Activated naive CD4-positive, alpha-beta T cell (primary cell): Measurements from ENCODE around the gene UMOD.

ENCODE experiments used
- DNase-seq, 4 experiments: peaks; one replicate each; lab custom pipeline; 2025; lab: John Stamatoyannopoulos, UW

Gene UMOD

GRCh38 chr16:20363191-20363590, 10.7 kb upstream of the UMOD start:
- no peak for DNase-seq

GRCh38 chr16:20359997-20360396, 7.5 kb upstream of the UMOD start:
- DNase-seq: no peak

- DNase-seq: no peak
These were observed 2.7 kb upstream of the UMOD start for GRCh38 chr16:20355114-20355782.

- DNase-seq: no peak
These were observed 864 bp upstream of the UMOD start for GRCh38 chr16:20353379-20353778.

DNA sequence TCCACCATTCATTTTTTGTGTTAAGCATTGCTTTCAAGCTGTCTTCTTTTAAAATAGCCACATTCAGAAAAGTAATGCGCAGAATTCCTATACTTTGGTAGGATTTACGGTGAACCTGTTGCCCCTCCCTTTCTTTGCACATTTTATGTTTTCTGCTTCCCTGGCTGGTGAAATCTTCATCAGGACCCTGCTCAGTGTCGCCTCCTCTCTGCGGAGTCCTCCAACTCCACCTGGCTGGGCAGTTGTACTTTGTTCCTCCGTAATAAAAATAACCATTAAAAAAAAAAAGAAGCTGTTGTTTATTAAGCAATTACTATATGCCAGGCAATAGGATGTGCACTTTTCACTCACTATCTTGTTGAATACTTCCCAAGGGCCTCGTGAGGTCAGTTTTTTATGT, 2.9 kb downstream of the UMOD start:
- DNase-seq: no peak

- DNase-seq: no peak
These were observed 3.9 kb downstream of the UMOD start for GRCh38 chr16:20348365-20349185.

DNA sequence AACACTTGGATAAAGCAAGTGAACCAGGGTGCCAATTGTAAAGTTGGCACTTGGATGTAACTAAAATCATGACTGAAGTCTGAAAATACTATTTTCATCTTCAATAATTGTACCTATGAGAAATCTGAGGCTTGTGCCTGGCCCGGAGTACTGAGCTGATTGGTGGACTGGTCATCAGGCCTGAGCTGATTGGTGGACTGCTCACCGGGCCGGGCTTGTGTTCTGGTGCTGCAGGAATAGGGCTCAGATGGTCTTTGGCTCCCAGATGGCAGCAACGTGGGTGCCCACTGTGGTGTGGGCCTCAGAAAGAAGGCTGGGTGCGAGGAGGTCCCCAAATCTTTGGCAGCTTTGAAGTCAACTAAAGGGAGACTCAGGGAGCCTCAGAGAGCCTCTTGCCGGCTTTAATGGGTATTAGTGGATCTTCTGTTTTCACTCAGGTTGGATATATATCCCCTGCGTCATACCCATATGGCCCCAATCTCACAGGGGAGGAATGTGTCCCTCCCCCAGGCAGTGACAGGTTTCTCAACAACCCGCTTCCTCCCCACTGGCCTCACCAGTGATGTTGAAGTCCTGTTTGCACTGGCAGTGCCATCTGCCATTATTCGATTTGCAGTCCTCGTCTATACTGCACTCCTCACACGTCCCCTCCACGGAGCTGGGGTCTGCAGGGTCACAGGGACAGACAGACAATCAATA, 4.7 kb downstream of the UMOD start:
- no peak for DNase-seq

- no peak for DNase-seq
These were observed 7.9 kb downstream of the UMOD start for GRCh38 chr16:20344611-20345010.

- no peak for DNase-seq
These were observed 12.8 kb downstream of the UMOD start for GRCh38 chr16:20339744-20340143.

DNA sequence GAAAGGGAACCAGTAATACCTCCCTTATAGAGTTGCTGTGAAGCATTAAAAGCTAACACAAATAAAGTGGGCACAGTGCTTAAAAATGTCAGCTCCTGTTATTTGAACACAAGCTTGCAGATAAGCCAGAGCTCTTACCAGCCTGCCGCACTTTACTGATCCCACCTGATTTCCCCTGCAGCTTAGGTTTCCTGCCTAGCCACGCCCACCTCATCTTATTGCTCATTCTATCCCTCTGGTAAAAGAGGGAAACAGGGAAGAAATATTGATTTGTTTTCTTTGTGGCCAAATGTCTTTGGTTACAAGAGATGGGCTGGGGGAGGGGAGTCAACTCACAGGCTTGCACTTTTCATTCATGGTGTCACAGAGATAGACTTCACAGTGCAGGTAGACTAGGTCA, 15.6 kb downstream of the UMOD start:
- no peak for DNase-seq

- DNase-seq: no peak
These were observed 18.1 kb downstream of the UMOD start for GRCh38 chr16:20334396-20334795.

DNA sequence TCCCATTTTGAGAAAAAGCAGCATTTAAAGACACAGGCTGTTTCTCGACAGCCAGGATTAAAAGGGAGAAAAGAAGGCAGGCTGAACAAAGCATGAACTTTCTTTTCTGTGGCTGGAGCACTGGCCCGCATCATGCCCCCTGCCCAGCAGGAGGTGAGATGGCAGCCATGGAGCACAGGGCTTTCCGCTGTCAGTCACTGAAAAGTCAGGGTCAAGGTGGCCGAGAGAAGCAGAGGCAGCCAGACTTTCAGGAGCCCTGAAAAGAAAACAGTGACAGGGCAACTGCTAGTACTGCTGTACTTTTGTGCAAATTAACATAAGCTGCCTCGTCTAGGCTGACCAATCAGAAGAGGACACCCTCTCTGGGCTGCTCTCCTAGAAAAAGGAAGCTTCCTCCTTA, 19.4 kb downstream of the UMOD start:
- no peak for DNase-seq

DNA sequence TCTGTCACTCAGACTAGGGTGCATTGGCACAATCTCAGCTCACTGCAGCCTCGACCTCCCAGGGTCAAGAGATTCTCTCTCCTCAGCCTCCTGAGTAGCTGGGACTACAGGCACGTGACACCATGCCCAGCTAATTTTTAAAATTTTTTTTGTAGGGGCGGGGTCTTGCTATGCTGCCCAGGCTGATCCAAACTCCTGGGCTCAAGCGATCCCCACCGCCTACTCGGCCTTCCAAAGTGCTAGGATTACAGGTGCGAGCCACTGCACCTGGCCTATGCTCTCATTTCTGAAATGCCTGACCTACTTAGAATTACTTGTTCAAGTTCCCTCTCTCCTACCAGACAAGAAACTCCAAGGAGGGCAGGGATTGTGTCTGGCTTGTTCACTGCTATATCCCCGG, 20.1 kb downstream of the UMOD start:
- DNase-seq: no peak

DNA sequence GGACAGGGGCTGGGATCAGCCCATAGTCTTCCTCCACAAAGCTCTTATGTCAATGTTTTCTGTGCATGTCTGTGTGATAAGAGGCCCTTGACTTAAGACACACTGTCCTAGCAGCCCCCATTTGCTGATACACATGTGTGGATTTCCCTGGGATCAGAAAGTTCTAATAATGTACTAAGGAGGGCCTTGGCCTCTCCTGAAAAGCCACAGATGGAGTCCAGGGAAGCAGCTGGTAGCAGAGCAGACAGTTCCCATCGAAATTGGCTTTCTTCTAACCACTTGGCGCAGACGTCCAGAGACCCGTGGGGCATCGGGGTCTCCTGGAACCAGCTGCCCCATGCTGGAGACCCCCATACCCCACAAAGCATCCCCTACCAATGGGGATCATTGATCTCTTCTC, 20.9 kb downstream of the UMOD start:
- no peak for DNase-seq

DNA sequence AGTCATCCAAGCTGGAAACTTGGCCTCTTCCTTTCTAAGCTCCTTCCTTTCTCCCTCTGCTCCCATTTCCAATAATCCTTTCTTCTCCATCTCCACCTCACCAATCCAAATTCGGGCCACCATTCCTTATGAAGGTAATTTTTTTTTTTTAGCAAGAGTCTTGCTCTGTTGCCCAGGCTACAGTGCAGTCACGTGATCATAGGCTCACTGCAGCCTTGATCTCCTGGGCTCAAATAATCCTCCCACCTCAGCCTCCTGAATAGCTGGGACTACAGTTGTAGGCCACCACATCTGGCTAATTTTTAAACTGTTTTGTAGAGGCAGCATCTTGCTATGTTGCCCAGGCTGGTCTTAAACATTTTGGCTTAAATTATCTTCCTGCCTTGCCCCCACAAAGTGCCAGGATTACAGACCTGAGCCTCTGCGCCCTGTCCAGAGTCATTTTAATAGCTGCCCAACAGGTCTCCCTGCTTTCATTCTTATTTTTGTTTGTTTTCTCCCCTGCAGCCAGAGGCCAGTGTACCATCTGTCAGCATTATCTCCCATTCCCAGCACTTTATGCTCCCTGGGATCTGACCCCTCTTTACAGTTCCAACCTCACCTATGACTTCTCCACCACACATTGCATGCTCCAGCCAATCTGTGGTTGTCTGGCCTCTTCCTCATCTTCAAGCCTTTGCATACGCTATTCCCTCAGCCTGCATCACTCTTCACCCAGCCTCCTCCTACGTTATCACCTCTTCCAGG, 22.9 kb downstream of the UMOD start:
- no peak for DNase-seq

DNA sequence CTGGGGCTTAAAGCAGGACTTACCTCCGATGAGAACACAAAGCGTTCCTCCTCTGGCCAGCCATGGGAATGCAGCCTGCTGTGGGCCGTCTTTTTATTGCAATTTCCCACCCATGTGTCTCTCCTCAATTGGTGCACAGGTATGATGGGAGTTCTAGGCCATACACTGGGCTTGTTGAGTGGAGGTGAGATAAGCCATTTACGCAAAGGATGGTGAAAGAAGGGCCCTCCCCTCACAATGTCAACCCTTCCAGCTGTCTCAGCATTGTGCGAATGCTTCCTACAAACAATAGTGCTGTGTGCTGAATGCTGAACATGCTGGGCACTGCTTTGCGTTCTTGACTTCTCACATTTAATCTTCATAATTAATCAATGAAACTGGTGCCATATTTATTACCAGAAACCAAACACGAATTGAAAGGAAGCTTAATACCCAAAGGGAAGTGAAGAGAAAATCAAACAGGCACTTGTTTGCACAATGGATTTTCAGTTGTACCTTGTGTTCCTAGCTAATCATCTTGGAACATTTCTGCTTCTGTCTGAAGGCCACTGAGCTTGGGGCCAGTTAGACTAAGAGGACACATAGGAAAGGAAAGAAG, 25.0 kb downstream of the UMOD start, which contains the start of gene GP2:
GP2 (minus strand) TSS at position 70 of the 598 bp plus-strand sequence. CDS start 1,082 bp downstream, outside the sequence.
- no peak for DNase-seq

DNA sequence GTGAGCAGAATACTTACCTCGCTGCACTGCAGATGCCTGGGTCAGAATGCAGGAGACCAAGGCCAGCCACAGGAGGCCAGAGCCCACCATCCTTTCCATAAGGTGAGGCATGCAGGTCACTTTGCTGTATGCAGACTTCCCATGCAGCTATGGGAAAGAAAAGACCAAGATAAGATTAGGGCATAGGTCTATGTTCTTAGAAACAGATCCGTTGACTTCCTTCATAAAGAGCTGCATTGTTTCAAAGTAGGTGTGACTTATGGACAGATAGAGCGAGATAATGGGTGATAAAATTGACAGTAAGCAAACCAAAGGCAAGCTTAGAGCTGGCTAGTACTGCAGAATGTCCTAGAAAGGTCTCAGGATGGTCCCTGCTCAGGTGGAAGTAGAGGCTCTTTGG, 26.2 kb downstream of the UMOD start:
- DNase-seq: no peak

- DNase-seq: no peak
These were observed 27.5 kb downstream of the UMOD start for GRCh38 chr16:20325005-20325404.

- DNase-seq: no peak
These were observed 28.9 kb downstream of the UMOD start for GRCh38 chr16:20323591-20324117.

- DNase-seq: no peak
These were observed 29.8 kb downstream of the UMOD start for GRCh38 chr16:20322696-20323095.

- DNase-seq: no peak
These were observed 30.8 kb downstream of the UMOD start for GRCh38 chr16:20321671-20322070.
